A673 (cell line): ENCODE data around the gene TPO. TPM values are rescaled to one million over a fixed set of nuclear protein-coding genes. Genes with fewer than 3 reads are reported as not detected.

ENCODE experiments used
- BruUV-seq: library from RNA; stranded (reverse); fragments of 400-500 nt; replicated peaks from 2 replicates; lab custom pipeline; 2021; lab: Mats Ljungman, UMichigan
- CTCF ChIA-PET: fragments of 300-600 bp; sonication (Branson Sonifier 250); formaldehyde crosslinking; loops from one replicate; lab custom pipeline; 2022; ENCODE audit warnings: antibody characterized with exemption; lab: Charles Lee
- POLR2A ChIA-PET: fragments of 300-600 bp; sonication (Branson Sonifier 250); formaldehyde crosslinking; loops from one replicate; lab custom pipeline; 2022; ENCODE audit warnings: antibody characterized with exemption; ENCODE audit not compliant: low non-redundant PET; lab: Charles Lee
- DNase-seq: peaks from one replicate; pipeline ENCODE4 v3.0.0-alpha.2; 2015; ENCODE audit warnings: low spot score
- H3K27ac ChIP-seq: fragments of 200-600 bp; sonication (generic); 2 replicates; pipeline ENCODE4 v1.5.1; 2016; ENCODE audit warnings: mixed run types, low read depth, mild to moderate bottlenecking, mixed read lengths, antibody characterized with exemption, low read length; ENCODE audit not compliant: poor library complexity, severe bottlenecking
- H3K27me3 ChIP-seq: fragments of 200-600 bp; sonication (generic); replicated peaks from 2 replicates; pipeline ENCODE4 v1.6.1; 2017; ENCODE audit warnings: mixed run types, low read depth, mild to moderate bottlenecking, mixed read lengths, antibody characterized with exemption, low read length; ENCODE audit not compliant: insufficient read depth, poor library complexity
- H3K36me3 ChIP-seq: fragments of 200-600 bp; sonication (generic); 2 replicates; pipeline ENCODE4 v1.6.1; 2016; ENCODE audit warnings: mixed run types, mild to moderate bottlenecking, mixed read lengths, antibody characterized with exemption, low read length; ENCODE audit not compliant: insufficient read depth, poor library complexity, severe bottlenecking
- H3K4me1 ChIP-seq: fragments of 200-600 bp; sonication (generic); 2 replicates; pipeline ENCODE4 v1.6.1; 2017; ENCODE audit warnings: mixed run types, mild to moderate bottlenecking, mixed read lengths, antibody characterized with exemption, low read length; ENCODE audit not compliant: insufficient read depth, poor library complexity, severe bottlenecking
- H3K4me3 ChIP-seq: fragments of 200-600 bp; sonication (generic); 2 replicates; pipeline ENCODE4 v1.5.1; 2016; ENCODE audit warnings: low read depth, mixed run types, mild to moderate bottlenecking, mixed read lengths, low read length; ENCODE audit not compliant: poor library complexity, severe bottlenecking
- H3K9me3 ChIP-seq: fragments of 200-600 bp; sonication (generic); 2 replicates; pipeline ENCODE4 v1.6.1; 2016; ENCODE audit warnings: mixed run types, low read depth, mild to moderate bottlenecking, mixed read lengths, antibody characterized with exemption, low read length; ENCODE audit not compliant: poor library complexity, severe bottlenecking
- CTCF ChIP-seq: fragments of 300-800, 200-600 bp; sonication (generic); conservative IDR thresholded peaks from 2 replicates; pipeline ENCODE4 v1.5.1; 2017; ENCODE audit warnings: low read depth, mild to moderate bottlenecking, antibody characterized with exemption, low read length, moderate library complexity, mixed read lengths
- EZH2 ChIP-seq: fragments of 200-600 bp; sonication (generic); IDR thresholded peaks from 2 replicates; pipeline ENCODE4 v1.6.1; 2017; ENCODE audit warnings: borderline replicate concordance, low read depth, mild to moderate bottlenecking, mixed read lengths, antibody characterized with exemption, low read length; ENCODE audit not compliant: poor library complexity, severe bottlenecking
- intact Hi-C: fragments of 100-400 bp; cut with micrococcal nuclease; formaldehyde crosslinking; loops from one replicate; pipeline ENCODE4 v1.10.0; 2022; ENCODE audit not compliant: unreplicated experiment
- total RNA-seq: library from RNA; stranded (reverse); gene quantifications from 2 replicates; pipeline ENCODE4 v1.2.3, GENCODE V29; 2021

TPO gene
- total RNA-seq, 1 experiment from 2014 or later = not detected

- no peak for DNase-seq
- CTCF ChIA-PET = no interaction called here
- Histone ChIP-seq H3K9me3 (no peaks in the 10 kb centered on the region), H3K4me3 (no peak overlapping the region), H3K27me3 (no peaks in the 10 kb centered on the region), H3K36me3 (no peaks in the 10 kb centered on the region), H3K4me1 (no peaks in the 10 kb centered on the region), H3K27ac (no peak overlapping the region)
- no TSS peak for BruUV-seq
- POLR2A ChIA-PET = no interaction called here
- TF ChIP-seq EZH2 (no peak), CTCF (no peak)
- intact Hi-C loops = no loop called here
Measured at GRCh38 chr2:1421731-1422130, 8.5 kb downstream of the TPO start.

- Histone ChIP-seq H3K36me3 (no peaks in the 10 kb centered on the region), H3K27ac (no peak overlapping the region), H3K4me1 (no peaks in the 10 kb centered on the region), H3K9me3 (no peaks in the 10 kb centered on the region), H3K27me3 (no peaks in the 10 kb centered on the region), H3K4me3 (no peak overlapping the region)
- BruUV-seq = no TSS peak
- TF ChIP-seq EZH2 (no peak), CTCF (no peak)
- ChIA-PET CTCF (no interaction called here), POLR2A (no interaction called here)
- intact Hi-C loops = no loop called here
- no peak for DNase-seq
Measured at GRCh38 chr2:1422131-1422530, 8.9 kb downstream of the TPO start.

- H3K9me3 ChIP-seq = no peaks in the 10 kb centered on the region
- no peak for DNase-seq
- ChIA-PET POLR2A (no interaction called here), CTCF (no interaction called here)
- BruUV-seq = no TSS peak
- H3K27ac ChIP-seq = no peak overlapping the region
- no peak for TF ChIP-seq EZH2
- no peak for TF ChIP-seq CTCF
- no peaks in the 10 kb centered on the region for H3K36me3 ChIP-seq
- intact Hi-C loops = no loop called here
- no peaks in the 10 kb centered on the region for H3K4me1 ChIP-seq
- no peak overlapping the region for H3K4me3 ChIP-seq
- H3K27me3 ChIP-seq = no peaks in the 10 kb centered on the region
Measured at GRCh38 chr2:1422716-1423285, 9.5 kb downstream of the TPO start.
